ENCODE data around the gene TMEM273.

The TMEM273 gene

DNA sequence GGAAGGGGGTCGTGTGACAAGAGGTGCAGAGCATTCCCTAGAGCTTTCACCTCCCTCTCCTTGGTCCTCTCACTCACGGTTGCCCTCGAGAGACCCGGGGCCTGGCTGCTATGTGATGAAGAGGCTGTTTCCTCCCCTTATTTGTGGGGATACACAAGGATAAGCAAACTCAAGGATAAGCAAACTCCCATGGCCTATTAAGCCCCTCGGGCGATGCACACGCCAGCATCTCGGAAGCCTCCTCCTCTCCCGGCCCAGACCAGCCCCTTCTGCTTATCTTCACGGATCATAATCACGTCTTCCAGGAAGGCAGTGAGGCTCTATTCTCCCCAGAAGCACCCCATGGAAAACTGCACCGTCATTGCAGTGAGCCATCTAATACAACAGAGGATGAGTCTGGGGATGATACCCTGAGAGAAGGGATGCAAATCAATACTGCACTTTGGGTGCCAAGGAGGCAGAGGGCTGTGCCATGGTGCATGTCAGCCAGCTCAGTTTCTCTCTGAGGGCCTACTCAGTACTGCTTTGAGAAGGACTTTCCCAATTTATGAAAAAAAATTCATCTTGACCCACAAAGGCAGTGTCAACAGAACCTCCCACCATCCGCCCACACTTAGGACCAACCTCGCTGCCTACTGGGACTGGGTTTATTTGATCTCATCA lies 22.2 kb downstream of the TMEM273 start:
- DNase-seq (ENCODE audit: low read depth), result no peak
- TF ChIP-seq, protein P1, sequence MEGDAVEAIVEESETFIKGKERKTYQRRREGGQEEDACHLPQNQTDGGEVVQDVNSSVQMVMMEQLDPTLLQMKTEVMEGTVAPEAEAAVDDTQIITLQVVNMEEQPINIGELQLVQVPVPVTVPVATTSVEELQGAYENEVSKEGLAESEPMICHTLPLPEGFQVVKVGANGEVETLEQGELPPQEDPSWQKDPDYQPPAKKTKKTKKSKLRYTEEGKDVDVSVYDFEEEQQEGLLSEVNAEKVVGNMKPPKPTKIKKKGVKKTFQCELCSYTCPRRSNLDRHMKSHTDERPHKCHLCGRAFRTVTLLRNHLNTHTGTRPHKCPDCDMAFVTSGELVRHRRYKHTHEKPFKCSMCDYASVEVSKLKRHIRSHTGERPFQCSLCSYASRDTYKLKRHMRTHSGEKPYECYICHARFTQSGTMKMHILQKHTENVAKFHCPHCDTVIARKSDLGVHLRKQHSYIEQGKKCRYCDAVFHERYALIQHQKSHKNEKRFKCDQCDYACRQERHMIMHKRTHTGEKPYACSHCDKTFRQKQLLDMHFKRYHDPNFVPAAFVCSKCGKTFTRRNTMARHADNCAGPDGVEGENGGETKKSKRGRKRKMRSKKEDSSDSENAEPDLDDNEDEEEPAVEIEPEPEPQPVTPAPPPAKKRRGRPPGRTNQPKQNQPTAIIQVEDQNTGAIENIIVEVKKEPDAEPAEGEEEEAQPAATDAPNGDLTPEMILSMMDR (IDR thresholded peaks at IDR 0.05; ENCODE audit: control insufficient read depth, insufficient read depth, low read depth, low read length, missing control alignments), result no peak
- H3K4me3 ChIP-seq (ENCODE audit: control insufficient read depth, low read depth, low read length), result no peak overlapping the region

DNA sequence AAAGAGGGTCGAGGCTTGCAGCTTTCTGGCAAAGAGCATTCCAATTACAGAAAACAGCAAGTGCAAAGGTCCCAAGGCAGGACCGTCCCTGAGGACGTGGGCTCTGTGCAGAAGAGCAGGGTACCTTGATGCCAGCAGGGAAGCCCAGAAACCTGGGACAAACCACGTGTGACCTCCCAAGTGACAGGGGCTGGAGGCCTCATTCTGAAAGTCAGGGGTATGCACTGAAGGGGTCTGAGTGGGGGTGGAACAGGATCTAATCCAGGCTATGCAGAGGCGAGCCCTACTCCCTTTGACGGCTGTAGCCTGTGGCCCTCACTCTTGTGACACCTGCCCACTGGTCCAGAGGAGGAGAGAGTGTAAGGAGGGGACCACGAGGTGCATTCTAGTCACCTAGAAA lies 22.9 kb downstream of the TMEM273 start:
- H3K4me3 ChIP-seq (ENCODE audit: control insufficient read depth, low read depth, low read length), result no peak overlapping the region
- no peak for DNase-seq (ENCODE audit: low read depth)
- TF ChIP-seq, protein P1 (IDR thresholded peaks at IDR 0.05; ENCODE audit: control insufficient read depth, insufficient read depth, low read depth, low read length, missing control alignments), result no peak

DNA sequence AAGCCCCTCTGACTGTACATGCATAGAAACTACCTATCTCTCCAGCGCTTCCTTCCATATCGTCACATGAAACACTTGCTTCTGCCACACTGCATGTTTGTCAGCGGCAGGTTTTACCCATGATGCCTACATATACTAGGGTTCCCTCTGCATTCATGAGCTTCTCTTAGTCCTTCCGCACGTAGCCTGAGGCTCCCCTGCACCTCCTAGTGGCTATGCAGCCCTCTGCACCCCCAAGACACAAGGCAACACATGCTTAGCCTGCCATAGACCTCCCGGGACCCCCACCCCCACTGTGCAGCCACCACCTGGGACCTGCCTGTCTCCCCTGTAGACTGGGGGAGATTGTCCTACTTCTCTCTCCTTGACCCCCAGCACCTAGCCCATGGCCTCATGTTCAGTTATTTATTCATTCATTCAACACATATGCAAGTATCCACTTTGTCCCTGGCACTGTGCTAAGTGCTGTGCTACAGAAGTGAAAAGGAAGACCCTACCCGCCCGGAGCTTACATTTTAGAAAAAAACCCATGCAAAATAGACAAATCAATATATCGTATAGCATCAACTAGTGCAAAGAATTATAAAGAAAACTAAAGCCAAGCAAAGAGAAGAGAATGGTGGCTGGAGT lies 23.5 kb downstream of the TMEM273 start:
- H3K4me3 ChIP-seq (ENCODE audit: control insufficient read depth, low read depth, low read length), result no peak overlapping the region
- TF ChIP-seq, protein P1 (IDR thresholded peaks at IDR 0.05; ENCODE audit: control insufficient read depth, insufficient read depth, low read depth, low read length, missing control alignments), result peak; percentile 56
- no peak for DNase-seq (ENCODE audit: low read depth)

DNA sequence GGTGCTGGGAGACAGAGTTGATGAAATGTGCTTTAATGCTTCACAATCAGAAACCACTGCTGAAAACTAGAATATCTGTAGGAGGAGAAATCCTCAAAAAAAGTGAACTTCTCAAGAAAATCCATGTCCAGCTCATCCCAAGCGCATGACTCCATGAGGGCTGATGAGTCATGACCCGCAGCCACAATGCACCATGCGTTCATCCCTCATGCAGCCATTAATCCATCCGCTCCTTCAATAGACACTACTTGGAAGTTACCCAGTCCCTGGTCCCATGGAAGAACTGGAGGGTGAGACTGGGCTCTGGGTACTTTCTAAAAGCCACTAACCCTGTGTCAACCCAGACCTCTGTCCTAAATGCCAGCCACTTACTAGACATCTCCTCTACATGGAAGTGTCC lies 24.4 kb downstream of the TMEM273 start:
- TF ChIP-seq, protein P1 (IDR thresholded peaks at IDR 0.05; ENCODE audit: control insufficient read depth, insufficient read depth, low read depth, low read length, missing control alignments), result no peak
- no peak overlapping the region for H3K4me3 ChIP-seq (ENCODE audit: control insufficient read depth, low read depth, low read length)
- DNase-seq (ENCODE audit: low read depth), result no peak

DNA sequence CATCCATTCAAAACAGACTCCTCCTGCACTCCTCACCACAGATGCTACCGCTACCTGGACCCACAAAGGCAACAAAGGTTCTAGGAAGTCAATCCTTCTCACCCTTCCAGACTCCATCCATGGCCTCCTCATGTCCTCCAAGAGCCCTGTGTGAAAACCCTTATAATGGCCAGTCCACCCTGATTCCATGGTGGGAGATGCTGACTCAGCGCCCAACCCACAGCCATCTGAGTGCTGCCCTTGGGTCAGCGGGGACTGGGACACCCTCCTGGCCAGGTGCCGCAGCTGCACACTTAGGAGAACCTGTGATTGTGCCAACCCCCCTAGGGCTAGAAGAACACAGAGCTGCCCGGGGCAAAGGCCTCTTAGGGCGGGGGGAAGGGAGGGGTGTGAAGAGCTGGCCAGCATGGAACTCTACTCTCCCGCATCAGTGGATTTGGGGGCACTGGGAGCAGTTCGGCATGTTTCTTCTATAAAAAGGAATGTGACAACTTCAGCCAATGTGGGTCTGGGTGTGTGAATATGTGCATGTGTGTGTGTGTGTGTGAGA lies 25.4 kb downstream of the TMEM273 start:
- TF ChIP-seq, protein P1 (IDR thresholded peaks at IDR 0.05; ENCODE audit: control insufficient read depth, insufficient read depth, low read depth, low read length, missing control alignments), result no peak
- no peak for DNase-seq (ENCODE audit: low read depth)
- no peak overlapping the region for H3K4me3 ChIP-seq (ENCODE audit: control insufficient read depth, low read depth, low read length)

DNA sequence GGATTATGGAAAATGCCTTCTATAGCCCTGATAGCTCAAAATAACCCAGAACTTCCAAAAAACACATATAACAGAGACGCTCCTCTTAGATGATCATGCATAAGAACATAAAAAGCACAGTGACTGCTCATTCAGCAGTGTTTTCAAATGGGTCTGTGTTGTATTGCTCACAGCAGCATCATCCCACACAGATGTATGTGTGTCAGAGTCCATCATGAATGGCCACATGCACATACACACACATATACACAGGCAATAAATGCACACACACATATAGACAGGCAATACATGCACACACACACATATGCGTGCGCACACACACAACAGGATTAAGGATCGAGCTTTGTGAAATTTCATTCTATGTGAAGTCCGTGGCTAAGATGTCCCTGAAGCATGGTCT lies 26.1 kb downstream of the TMEM273 start:
- no peak overlapping the region for H3K4me3 ChIP-seq (ENCODE audit: control insufficient read depth, low read depth, low read length)
- TF ChIP-seq, protein P1 (IDR thresholded peaks at IDR 0.05; ENCODE audit: control insufficient read depth, insufficient read depth, low read depth, low read length, missing control alignments), result no peak
- no peak for DNase-seq (ENCODE audit: low read depth)
